ENCODE results near the gene SPOCK1.

- TF ChIP-seq FOXK2 (IDR thresholded peaks at IDR 0.05) (no peak), BHLHE40 (IDR thresholded peaks at IDR 0.05; ENCODE audit: borderline replicate concordance) (no peak), SP1 (IDR thresholded peaks at IDR 0.05) (no peak), L3MBTL2 (conservative IDR thresholded peaks at IDR 0.05) (no peak), FOXA1 (IDR thresholded peaks at IDR 0.05) (no peak), ELF4 (IDR thresholded peaks at IDR 0.05) (no peak), SUZ12 (IDR thresholded peaks at IDR 0.05) (no peak), CTBP1 (IDR thresholded peaks at IDR 0.05; ENCODE audit: borderline replicate concordance) (no peak), PKNOX1 (IDR thresholded peaks at IDR 0.05) (no peak), TARDBP (IDR thresholded peaks at IDR 0.05) (no peak), NFRKB (IDR thresholded peaks at IDR 0.05) (no peak), ARNT (IDR thresholded peaks at IDR 0.05) (no peak), ZNF384 (IDR thresholded peaks at IDR 0.05) (no peak)
Measured at GRCh38 chr5:137414112-137414755, 84.9 kb downstream of the SPOCK1 start.

Measured in HEK293T (cell line).